HG03571 (cell line): ENCODE data around the gene PCSK2.

Source experiments
- ATAC-seq: cut with Tn5 transposase; IDR thresholded peaks from one replicate; pipeline ENCODE4 v1.9.1; 2021; ENCODE audit not compliant: unreplicated experiment

Gene PCSK2

GRCh38 chr20:17470973-17471372, 244.1 kb downstream of the PCSK2 start:
- ATAC-seq, result no peak

- no peak for ATAC-seq
Observed at GRCh38 chr20:17471606-17472187, 244.9 kb downstream of the PCSK2 start.

DNA sequence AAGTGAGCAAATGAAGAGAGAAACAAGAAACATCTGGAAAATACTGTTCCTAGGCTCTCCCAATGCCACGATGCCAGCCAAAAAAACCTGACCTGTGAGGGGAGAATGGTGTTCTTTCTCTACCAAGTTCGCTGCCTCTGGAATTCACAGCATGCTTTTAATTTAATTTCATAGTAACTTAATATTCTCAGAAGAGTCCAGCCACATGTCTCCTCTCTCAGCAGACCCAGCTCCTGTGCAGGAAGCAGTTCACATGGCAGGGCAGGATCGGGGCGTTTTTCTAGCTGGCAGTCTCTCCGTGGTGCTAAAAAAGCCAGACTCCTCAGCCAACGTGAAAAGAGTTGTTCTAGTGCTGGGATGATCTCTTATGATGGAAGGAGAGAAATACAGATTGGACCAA, 246.8 kb downstream of the PCSK2 start:
- ATAC-seq, result no peak

DNA sequence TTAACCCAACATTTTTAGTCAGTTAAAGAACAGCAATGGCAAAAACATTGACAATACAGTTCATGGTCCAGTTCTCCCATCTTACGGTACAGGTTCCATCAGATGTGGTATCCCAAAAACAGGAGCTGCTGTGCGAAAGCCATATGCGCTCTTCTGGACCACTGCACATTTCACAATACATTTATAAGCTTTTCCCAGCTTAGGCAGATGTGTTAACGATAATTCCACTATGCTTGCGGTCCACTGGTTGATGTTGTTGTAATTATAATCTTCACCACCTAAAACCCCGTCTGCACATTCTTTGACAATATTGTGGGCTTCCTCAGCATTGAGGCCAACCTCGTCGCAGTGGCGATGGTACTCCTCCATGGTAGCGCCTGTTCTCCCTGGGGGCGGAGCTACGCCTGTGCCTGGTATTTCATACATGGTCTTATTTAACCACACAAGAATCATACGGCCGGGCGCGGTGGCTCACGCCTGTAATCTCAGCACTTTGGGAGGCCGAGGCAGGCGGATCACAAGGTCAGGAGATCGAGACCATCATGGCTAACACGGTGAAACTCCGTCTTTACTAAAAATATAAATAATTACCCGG, 252.3 kb downstream of the PCSK2 start:
- no peak for ATAC-seq

DNA sequence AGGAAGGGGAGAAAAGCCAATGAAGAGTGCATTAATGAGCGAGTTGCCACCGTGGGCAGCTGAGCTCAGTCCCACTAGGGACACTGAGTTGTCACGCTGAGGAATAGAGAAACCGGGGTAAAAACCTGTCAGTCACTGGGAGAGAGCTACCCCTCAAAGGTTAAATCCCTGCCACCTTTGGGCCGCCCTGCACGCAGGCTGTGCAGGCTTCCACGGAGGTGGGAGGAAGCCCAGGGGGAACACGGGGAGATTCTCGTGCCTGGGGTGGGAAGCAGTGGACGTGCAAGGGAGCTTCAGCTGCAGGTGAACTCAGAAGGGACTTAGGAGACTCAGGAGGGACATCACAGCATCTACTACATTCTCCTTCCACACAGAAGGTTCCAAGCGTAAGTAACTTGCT, 253.9 kb downstream of the PCSK2 start:
- ATAC-seq, result no peak

- no peak for ATAC-seq
Observed at GRCh38 chr20:17481661-17482060, 254.8 kb downstream of the PCSK2 start.

GRCh38 chr20:17482536-17482935, 255.7 kb downstream of the PCSK2 start:
- no peak for ATAC-seq

DNA sequence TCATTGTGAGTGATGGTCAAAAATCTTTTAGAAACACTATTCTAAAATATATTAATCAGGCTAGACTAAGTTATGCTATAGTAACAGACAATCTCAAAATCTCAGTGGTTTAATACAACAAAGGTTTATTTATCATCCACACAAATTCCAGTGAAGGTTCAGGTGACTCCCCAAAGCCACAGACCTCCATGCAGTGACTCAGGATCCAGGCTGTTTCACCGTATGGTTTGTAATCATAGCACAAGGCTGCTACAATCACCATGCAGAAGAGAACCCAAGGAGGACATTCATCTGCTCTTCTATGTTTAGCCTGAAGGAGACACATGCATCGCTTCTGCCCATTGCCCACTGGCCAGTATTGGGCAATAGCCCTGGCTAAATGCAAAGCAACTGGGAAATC, 258.2 kb downstream of the PCSK2 start:
- ATAC-seq, result no peak

GRCh38 chr20:17488916-17489600, 262.2 kb downstream of the PCSK2 start:
- ATAC-seq, result no peak

- no peak for ATAC-seq
Observed at GRCh38 chr20:17490501-17490900, 263.7 kb downstream of the PCSK2 start.

GRCh38 chr20:17491041-17491440, 264.2 kb downstream of the PCSK2 start:
- ATAC-seq, result no peak

DNA sequence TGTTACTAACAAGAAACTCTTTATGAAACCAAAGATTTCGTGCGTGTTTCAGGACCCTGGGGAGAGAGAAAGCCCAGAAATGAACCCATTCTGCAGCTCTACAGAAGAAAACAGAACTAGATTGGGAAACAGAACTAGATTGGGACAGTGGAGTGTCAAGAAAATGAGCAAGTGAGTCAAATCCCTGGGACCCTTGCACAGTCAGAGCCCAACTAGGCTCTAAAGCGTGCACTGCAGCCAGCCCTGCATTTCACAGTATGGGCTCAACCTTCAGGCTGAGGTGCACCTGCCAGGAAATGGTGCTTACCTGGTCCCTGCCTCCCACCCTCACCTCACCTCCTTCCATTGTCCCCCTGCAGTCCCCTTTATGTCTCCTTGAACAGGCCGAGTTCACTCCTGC, 264.6 kb downstream of the PCSK2 start:
- ATAC-seq, result no peak

DNA sequence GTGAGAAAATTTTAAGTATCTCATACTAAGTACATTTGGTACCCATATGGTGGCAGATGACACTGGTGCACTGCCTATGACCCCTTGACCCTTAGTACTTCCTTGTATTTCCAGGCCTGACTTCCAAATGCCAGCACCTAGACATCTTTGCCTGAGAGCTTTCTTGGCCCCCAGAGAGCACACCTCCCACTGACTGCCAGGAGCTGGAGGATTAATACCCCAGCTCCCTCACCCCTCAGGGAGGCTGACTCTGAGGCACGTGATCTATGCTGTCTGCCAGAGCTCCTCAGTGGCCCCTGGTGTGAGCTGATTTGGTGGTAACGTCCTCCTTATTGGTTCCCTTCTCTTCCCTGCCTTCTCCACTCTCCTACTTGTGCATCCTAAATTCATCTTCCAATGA, 266.3 kb downstream of the PCSK2 start:
- ATAC-seq, result no peak

DNA sequence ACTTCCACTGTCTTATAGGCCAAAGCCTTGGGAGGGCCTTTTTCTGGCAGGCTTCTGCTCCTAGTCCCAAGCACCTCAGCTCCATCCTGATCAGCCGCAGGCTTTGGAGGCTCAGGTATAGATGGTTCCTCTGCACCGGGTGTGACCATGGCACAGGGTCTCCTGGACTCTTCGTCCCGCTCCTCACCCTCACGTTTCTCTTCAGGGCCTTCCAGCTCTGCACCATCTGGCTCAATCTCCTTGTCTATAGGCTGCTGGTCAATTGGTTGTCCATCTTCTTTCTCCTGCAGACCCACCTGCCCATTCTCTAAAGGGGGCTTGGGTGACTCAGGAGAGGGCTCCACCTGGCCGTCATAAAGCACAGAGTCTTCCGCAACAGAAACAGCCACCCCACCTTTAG, 267.4 kb downstream of the PCSK2 start:
- no peak for ATAC-seq

- ATAC-seq, result no peak
Observed at GRCh38 chr20:17495826-17496225, 269.0 kb downstream of the PCSK2 start.

DNA sequence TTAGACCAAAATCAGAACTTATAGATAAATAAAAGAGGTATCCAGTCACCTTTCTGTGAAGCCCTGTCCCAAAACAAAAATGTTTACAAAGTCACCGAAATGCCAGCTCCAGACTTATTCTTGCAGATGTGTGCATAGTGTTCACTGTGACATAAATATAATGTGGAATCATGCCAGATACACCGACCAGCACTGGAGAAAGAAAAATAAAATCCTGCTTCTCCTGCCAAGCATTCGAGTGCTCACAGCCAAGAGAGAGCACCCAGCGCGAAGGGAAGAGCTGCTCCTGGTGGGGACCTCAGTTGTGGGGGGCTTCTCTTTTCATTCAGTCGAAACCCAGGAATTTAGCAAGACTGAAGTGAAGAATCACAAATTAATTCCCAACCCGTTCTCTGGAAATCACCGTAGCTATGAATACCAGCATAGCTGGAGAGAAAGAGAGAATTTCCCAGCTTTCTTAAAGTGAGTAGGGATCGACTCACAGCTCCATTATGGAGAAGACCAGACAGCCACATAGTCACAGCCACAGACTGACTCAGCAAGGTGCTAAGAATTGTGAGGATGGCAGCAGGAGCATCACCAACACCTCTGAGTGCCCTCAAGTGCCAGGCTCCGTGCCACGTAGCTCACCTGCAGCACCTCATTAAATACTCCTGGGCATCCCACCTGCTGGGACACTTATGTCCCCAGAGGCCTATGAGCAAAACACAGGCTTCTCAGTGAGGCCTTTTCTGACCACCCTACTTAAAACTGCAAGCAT, 271.2 kb downstream of the PCSK2 start:
- no peak for ATAC-seq

- no peak for ATAC-seq
Observed at GRCh38 chr20:17498641-17499040, 271.8 kb downstream of the PCSK2 start.

DNA sequence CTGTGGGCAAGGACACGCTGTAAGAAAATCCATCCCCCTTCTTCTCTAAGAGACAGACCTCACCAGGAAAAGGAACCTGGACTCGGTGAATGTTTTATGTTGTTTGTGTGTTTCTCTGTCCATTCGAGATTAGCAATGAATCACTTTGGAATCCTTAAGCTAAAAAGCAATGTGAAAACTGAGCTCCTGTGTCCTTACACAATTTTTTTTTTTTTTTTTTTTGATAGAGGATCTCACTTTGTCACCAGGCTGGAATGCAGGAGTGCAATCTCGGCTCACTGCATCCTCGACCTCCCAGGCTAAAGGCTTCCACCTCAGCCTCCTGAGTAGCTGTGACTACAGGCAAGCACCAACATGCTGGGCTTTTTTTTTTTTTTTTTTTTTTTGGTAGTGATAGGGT, 272.2 kb downstream of the PCSK2 start:
- no peak for ATAC-seq

DNA sequence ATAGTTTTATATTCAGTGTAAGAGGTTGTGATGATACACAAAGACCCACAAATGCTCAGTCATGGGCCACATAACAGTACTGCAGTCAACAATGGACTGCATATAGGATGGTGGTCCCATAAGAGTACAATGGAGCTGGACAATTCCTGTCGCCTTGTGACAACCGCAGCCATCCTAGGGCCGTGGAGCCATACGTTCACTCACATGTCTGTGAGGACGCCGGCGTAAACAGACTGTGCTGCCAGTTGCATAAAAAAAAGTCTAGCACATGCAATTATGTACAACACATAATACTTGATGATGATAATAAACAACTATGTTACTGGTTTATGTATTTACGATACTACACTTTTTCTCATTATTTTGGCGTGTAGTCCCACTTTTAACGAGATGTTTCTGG, 273.4 kb downstream of the PCSK2 start:
- no peak for ATAC-seq

DNA sequence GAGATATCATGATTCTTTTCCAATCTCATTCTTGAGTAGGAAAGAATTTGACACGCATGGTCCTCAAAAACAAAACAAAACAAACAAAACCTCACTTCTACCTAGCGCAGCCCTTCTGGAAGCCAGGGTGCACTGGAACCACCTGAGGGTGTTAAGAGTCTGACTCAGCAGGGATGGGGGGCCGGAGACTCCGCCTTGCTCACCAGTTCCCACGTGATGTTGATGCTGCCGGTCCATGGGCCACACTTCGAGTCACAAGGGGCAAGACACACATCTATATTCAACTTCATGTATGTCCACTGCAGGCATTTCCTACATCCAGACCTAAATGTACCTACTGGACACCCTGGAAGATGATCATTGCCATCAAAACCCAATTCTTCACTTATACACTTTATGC, 274.0 kb downstream of the PCSK2 start:
- ATAC-seq, result no peak

DNA sequence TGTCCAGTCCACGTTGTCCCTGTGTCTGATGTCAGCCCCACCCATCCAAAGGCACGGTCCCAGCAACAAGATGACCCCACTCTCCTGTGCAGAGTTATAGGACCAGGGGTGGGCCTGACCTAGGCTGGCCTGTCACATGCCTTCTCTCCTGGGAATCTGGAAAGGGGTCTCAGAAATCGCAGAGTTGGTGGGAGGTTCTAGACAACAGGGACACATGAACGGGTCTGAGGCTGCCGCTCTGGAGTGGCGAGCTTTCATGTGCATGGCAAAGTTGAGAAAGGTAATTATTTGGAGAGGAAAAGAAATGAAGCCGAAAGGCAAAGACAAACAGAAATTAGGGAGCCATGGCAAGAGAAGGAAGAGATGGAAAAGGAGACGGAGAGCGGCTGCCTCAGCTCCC, 274.9 kb downstream of the PCSK2 start:
- ATAC-seq, result no peak

DNA sequence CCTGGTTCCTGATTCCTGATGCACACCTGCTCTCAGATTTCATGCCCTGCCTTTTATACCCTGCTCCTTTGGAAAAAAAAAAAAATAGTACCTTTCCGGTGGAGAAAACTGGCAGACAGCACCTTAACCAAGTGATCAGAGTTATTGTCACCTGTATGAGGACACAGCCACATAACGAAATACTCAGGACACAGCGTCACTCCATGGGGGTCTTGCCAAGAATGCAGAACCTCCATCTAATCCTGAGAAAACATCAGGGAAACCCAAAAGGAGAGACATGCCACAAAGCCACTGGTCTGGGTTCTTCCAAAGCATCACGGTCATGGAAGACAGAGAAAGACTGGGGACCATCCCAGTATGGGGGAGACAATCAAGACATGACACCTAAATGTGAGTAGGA, 275.3 kb downstream of the PCSK2 start:
- no peak for ATAC-seq
